H1 (cell line): Measurements from ENCODE around the gene ANKRD62. TPM values are rescaled to one million over a fixed set of nuclear protein-coding genes. Genes with fewer than 3 reads are reported as not detected.

ENCODE experiments used
- BRCA1 ChIP-seq: IDR thresholded peaks from 2 replicates; pipeline ENCODE4 v1.6.1; 2012; ENCODE audit warnings: low read depth, low read length, improper control_type of control experiment
- CBX5 ChIP-seq: fragments of 300-800, 300-1000 bp; sonication (generic); IDR thresholded peaks from 2 replicates; pipeline ENCODE4 v1.7.1; 2016; ENCODE audit warnings: antibody characterized with exemption, low read length, low read depth
- EZH2 ChIP-seq: fragments of 200-600 bp; sonication (generic); IDR thresholded peaks from 2 replicates; pipeline ENCODE4 v1.7.1; 2012; ENCODE audit warnings: low read depth, mild to moderate bottlenecking, moderate library complexity, low read length, inconsistent platforms; ENCODE audit not compliant: severe bottlenecking
- JUN ChIP-seq: IDR thresholded peaks from 2 replicates; pipeline ENCODE4 v1.6.1; 2011; ENCODE audit warnings: low read depth, mild to moderate bottlenecking, improper control_type of control experiment, low read length
- NANOG ChIP-seq: IDR thresholded peaks from 2 replicates; pipeline ENCODE4 v1.6.1; 2011; ENCODE audit warnings: low read length, low read depth, mild to moderate bottlenecking, inconsistent platforms; ENCODE audit not compliant: insufficient read depth, poor library complexity, severe bottlenecking
- SUZ12 ChIP-seq: fragments of 200-600 bp; sonication (generic); IDR thresholded peaks from 2 replicates; pipeline ENCODE4 v1.6.1; 2012; ENCODE audit warnings: mild to moderate bottlenecking, inconsistent platforms, low read length, moderate library complexity, mixed read lengths
- polyA plus RNA-seq, 7 experiments: library from polyadenylated mRNA; depleted of rRNA in 3 of 7; stranded (reverse) in 5 of 7; unstranded in 2 of 7; fragments of >200 nt in 5 of 7; fragments of 200-250 nt in 2 of 7; gene quantifications; 1 replicate in 5 of 7; 2 replicates in 1 of 7; 4 replicates in 1 of 7; pipeline versions ENCODE4 v1.2.1 to v1.2.3, GENCODE V29; 2011 to 2013; ENCODE audit warnings: missing spikeins in 2 of 7, mixed read lengths in 2 of 7
- total RNA-seq: library from RNA; stranded (reverse); fragmentation: NEBNext Ultra II Directional; extraction: Animal tissue kit (Norgen Biotek cat#: 25700); gene quantifications from 2 replicates; pipeline ENCODE4 v1.2.1, GENCODE V29; 2021

Gene ANKRD62
- total and polyA plus RNA-seq, 2 of the 8 experiments (the other 6 are each of a cell fraction or from before 2014, with no cell fraction given): not detected

- TF ChIP-seq BRCA1 (no peak), EZH2 (no peak), JUN (no peak), SUZ12 (no peak), NANOG (no peak), CBX5 (no peak)
Measured at GRCh38 chr18:12087471-12088025, 6.1 kb upstream of the ANKRD62 start (continued).
